Keratinocyte (primary cell): ENCODE measurements around the gene CEP95.

ENCODE experiments used
- CTCF ChIP-seq, 3 experiments: IDR thresholded peaks in 1 of 3; conservative IDR thresholded peaks in 1 of 3; optimal IDR thresholded peaks in 1 of 3; 2 replicates in 2 of 3; 3 replicates in 1 of 3; pipeline versions ENCODE3 to v1.5.1; 2011; ENCODE audit warnings: low read length in 3 of 3, mild to moderate bottlenecking in 3 of 3, moderate library complexity in 2 of 3, control low read depth in 1 of 3, inconsistent platforms in 1 of 3; ENCODE audit not compliant: insufficient read depth in 2 of 3; ENCODE audit errors: extremely low read depth in 1 of 3
- EZH2 ChIP-seq: IDR thresholded peaks from one replicate; pipeline ENCODE4 v1.6.1; 2012; ENCODE audit warnings: inconsistent platforms, mild to moderate bottlenecking, low read length, moderate library complexity

DNA sequence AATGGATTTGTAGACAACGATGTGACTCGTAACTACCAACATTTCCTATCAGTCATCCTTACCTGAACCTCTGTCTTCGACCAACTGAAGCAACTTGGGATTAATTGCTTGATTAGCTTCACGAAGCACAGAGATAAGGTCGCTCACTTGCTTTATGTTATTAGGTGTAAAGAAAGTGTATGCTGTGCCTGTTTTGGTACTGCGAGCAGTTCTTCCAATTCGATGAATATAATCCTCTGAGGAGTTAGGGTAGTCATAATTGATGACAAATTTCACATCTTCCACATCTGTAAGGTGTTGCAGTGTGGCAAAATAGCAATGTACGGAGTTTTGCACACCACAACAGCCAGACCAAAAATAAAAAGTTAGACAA is 6.3 kb upstream of the CEP95 start:
- no peak for TF ChIP-seq CTCF (optimal IDR thresholded peaks at IDR 0.05 in 1 of 3, IDR thresholded peaks at IDR 0.05 in 1 of 3, conservative IDR thresholded peaks at IDR 0.05 in 1 of 3; ENCODE audit: extremely low read depth in 1 of 3, insufficient read depth in 2 of 3, low read length in 3 of 3)
- no peak for TF ChIP-seq EZH2
